Lower leg skin (tissue), 3 donors: Measurements from ENCODE around the gene FGFRL1.

Source experiments
- CTCF ChIP-seq, 3 donors: fragments of 450-650 bp; IDR thresholded peaks; one replicate each; pipeline ENCODE4 v1.5.1; 2016; ENCODE audit warnings: antibody characterized with exemption in 3 of 3, mild to moderate bottlenecking in 3 of 3, moderate library complexity in 2 of 3
- POLR2A ChIP-seq, 2 donors: fragments of 450-650 bp; IDR thresholded peaks; one replicate each; pipeline ENCODE4 v1.6.1; 2016 to 2017; ENCODE audit warnings: antibody characterized with exemption in 2 of 2, mild to moderate bottlenecking in 1 of 2, moderate library complexity in 1 of 2

- TF ChIP-seq CTCF (IDR thresholded peaks at IDR 0.05) (no peak), POLR2A (IDR thresholded peaks at IDR 0.05) (no peak)
Measured at GRCh38 chr4:1038948-1039492, 27.6 kb downstream of the FGFRL1 start.
